GM12872 (cell line): ENCODE results near the gene MCF2L.
A peak's percentile ranks its signal among the peaks of the same experiment; 100 is the strongest.

Experiments used
- TF ChIP-seq, protein P1 (sequence below): IDR thresholded peaks from 3 replicates; pipeline ENCODE4 v1.5.1; 2011; ENCODE audit warnings: low read depth, mild to moderate bottlenecking, low read length, moderate library complexity; ENCODE audit not compliant: insufficient read depth

The MCF2L gene

DNA sequence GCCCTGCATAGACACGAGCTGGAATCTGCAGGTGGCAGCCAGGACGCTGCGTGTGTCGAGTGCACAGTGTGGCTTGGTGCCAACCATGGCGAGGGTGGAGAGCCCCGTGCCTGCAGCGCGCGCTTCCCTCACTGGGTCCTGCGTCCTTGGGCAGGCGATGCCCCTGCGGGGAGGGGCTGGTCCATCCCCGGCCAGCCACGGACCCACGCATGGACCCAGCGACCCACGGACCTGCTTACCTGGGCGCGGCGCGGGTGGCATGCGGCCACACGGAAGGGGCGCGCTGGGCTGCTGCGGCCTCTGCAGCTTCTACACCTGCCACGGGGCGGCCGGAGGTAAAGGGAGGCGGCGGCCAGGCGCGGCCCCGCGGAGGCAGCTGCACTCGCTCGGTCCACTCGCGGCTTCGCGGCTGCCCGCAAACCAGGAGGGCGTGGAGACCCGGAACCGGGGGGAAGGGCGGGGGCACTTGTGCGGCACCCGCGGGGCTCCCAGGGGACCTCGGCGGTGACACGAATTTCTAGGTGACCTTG is 569 bp upstream of the MCF2L start:
- TF ChIP-seq, protein P1, sequence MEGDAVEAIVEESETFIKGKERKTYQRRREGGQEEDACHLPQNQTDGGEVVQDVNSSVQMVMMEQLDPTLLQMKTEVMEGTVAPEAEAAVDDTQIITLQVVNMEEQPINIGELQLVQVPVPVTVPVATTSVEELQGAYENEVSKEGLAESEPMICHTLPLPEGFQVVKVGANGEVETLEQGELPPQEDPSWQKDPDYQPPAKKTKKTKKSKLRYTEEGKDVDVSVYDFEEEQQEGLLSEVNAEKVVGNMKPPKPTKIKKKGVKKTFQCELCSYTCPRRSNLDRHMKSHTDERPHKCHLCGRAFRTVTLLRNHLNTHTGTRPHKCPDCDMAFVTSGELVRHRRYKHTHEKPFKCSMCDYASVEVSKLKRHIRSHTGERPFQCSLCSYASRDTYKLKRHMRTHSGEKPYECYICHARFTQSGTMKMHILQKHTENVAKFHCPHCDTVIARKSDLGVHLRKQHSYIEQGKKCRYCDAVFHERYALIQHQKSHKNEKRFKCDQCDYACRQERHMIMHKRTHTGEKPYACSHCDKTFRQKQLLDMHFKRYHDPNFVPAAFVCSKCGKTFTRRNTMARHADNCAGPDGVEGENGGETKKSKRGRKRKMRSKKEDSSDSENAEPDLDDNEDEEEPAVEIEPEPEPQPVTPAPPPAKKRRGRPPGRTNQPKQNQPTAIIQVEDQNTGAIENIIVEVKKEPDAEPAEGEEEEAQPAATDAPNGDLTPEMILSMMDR: peak; percentile 18; the same call in 1 of the 3 replicates

DNA sequence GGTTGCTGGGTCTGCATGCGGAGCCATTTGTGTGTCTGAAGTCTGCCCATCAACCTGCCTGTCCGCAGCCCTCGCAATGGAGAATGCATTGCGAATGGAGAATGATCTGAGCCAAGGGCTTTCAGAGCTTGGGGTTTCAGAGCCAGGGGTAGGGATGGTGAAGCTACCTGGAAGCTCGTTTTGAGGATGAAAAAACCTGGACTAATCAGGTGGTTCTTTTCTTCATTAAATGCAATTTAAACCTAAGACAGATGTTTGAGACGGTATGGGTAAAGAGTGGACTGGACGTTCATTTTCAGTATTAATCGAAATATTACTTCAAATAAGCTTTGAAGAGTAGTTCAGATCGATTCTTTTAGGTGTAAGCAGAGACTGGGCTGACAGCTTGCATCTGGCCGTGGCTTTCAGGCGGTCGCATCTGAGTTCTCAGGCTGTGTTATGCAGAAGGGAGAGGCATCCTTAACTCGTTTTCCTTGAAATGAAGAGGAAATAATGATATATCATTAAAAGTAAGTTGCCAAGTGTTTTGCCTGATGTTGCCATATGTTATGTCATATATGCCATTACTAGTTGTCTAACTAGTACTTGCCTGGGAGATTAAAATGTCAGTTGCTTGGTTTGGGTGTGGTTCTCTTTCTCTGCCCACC is 801 bp downstream of the MCF2L start:
- TF ChIP-seq, protein P1: no peak

DNA sequence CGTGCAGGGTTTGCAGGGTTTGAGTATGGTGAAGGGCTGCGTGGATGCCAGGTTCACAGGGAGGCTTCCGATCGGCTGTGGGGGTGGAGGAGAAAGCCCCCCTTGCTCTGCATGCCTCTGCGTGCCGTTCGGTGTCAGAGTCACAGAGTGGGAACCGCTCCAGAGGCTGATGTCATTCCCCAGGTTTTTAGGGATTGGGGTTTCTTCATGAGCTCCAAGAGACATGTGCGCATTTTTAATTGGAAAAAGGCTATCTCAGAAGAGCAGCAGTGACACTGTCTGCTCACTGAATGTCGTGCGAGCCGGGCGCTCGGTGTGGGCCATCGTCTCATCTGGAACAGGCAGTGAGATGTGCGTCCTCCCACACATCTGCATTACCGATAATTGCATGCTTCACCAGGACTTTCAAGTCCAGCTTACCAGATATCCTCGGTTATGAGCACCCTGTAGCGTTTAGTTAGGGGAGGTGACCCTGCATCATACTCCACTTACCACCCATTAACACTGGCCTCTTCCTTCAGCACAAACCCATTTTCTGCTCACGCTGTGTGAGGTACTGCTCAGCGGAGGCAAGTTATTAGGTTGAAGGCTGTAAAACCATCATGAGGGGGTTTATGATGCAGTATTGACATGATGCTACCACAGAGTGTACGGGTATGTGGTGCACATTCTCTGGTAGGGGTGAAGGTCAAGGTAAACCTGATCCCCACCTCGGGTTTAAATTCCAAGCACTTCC is 1.7 kb downstream of the MCF2L start:
- TF ChIP-seq, protein P1: no peak

DNA sequence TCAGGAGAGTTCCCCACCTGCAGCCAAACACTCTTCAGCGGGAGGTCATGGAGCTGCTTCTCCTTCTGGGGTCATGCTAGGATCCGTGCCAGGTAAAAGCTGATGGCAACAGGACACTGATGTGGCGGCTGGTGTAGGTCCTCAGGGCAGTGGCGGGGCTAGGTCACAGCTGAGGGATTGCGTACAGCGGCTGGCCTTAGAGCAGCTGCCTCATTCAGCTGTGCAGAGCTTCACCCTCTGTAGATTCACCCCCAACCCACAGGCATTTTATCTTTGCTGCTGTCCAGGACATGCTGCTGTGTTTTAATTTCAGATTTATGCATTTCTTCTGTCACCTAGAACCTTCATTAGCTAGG is 2.3 kb downstream of the MCF2L start:
- TF ChIP-seq, protein P1: no peak

DNA sequence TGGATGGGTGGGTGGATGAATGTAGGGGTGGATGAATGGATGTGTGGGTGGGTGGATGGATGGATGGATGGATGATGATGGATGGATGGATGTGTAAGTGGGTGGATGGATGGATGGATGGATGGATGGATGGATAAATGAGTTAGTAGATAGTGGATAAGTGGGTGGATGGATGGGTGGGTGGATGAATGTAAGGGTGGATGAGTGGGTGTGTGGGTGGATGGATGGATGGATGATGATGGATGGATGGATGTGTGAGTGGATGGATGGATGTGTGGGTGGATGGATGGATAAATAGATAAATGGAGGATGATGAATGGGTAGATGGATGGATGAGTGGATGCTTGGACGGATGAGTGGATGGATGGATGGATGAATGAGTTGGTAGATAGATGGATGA is 3.2 kb downstream of the MCF2L start:
- TF ChIP-seq, protein P1: no peak

DNA sequence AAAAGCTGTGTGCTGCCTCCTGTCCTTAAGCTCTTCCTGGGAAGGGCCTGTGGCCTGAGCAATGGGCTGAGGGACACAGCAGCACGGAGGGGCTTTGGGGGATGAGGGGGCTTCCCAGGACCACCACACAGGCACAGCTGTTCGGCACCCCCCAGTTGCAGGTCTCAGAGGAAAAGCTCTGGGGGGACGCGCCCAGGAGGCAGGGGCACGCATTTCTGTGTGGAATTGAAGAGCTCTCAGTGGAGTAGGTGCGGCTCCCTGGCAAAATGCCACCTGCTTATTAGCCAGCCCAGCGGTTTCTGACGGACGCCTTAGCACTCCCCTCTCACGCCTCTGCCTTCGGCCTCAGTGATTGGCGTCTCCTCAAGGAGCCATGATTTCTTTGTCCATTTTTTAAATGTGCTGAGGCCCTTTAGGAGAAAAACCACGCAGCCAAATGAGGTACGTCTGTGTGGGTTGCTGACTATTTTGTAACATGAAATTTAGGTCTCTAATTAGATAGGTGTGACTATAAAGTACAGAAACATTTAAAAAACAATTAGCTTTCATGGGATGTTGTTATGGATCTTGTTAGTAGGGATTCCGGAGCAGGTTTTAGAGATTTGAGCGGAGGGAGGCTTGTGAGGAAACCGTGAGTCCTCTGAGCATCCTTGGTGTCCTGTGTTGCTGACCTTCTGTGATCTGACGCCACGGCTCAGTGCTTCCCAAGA is 4.0 kb downstream of the MCF2L start:
- TF ChIP-seq, protein P1: no peak

GRCh38 chr13:112973577-112973951 is 4.5 kb downstream of the MCF2L start:
- TF ChIP-seq, protein P1: no peak
